K562 (cell line): ENCODE data around the gene LBP.

Source experiments
- BRD4 ChIP-seq: fragments of 200-600 bp; sonication (generic); IDR thresholded peaks from 2 replicates; pipeline ENCODE4 v1.6.1; 2017; ENCODE audit warnings: inconsistent platforms
- CBX2 ChIP-seq: fragments of 200-600 bp; sonication (generic); IDR thresholded peaks from one replicate; pipeline ENCODE4 v1.6.1; 2012; ENCODE audit warnings: mild to moderate bottlenecking, low read length, inconsistent platforms; ENCODE audit not compliant: insufficient read depth, poor library complexity, severe bottlenecking
- CREB1 ChIP-seq, 2 experiments: sonication (generic) in 1 of 2; formaldehyde crosslinking in 1 of 2; IDR thresholded peaks; 2 replicates each; pipeline versions ENCODE4 v1.6.1 to v1.8.0; 2012 to 2022; ENCODE audit warnings: inconsistent platforms in 1 of 2, mild to moderate bottlenecking in 1 of 2, missing genetic modification reagents in 1 of 2, moderate library complexity in 1 of 2
- MTA3 ChIP-seq: fragments of 450-650 bp; formaldehyde crosslinking; IDR thresholded peaks from 2 replicates; pipeline ENCODE4 v1.6.1; 2017; ENCODE audit warnings: mild to moderate bottlenecking, borderline replicate concordance
- ZNF121 ChIP-seq: sonication (generic); formaldehyde crosslinking; conservative IDR thresholded peaks from 2 replicates; pipeline ENCODE4 v1.8.0; 2022; ENCODE audit warnings: missing genetic modification reagents
- TF ChIP-seq, protein P1 (sequence below), 3 experiments: IDR thresholded peaks in 2 of 3; conservative IDR thresholded peaks in 1 of 3; 2 replicates each; pipeline ENCODE4 v1.5.1; 2011 to 2012; ENCODE audit warnings: low read length in 3 of 3, mild to moderate bottlenecking in 3 of 3, control low read depth in 2 of 3, improper control_type of control experiment in 1 of 3, inconsistent platforms in 1 of 3, low read depth in 1 of 3, mixed read lengths in 1 of 3, moderate library complexity in 1 of 3; ENCODE audit not compliant: insufficient read depth in 2 of 3
- TF ChIP-seq, protein P2 (sequence below): sonication (generic); formaldehyde crosslinking; IDR thresholded peaks from 2 replicates; pipeline ENCODE4 v1.8.0; 2022; ENCODE audit warnings: mild to moderate bottlenecking, missing genetic modification reagents
- TF ChIP-seq, protein P3 (sequence below), 2 experiments: fragments of 450-650 bp in 1 of 2; sonication (generic) in 1 of 2; formaldehyde crosslinking; conservative IDR thresholded peaks; 2 replicates each; pipeline versions ENCODE4 v1.4.0 to v1.8.1; 2020 to 2022; ENCODE audit warnings: mild to moderate bottlenecking in 1 of 2, missing genetic modification reagents in 1 of 2

DNA sequence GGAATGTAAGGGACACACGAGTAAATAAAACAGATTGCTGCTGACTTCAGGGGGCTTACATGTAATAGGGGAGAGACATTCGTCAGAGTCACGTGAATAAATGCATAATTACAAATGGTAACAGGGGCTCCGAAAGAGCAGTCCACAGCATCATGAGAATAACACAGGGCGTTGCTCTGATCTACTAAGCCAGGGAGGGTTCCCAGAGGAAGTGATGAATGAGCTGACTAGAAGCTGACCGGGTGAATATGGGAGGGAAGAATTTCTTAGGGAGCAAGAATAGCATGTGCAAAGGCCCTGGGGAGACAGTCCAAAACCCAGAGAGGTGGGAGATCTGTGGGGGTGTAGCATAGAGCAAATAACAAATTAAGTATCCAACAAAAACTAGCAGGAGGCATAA lies 39.9 kb upstream of the LBP start:
- TF ChIP-seq CREB1 (IDR thresholded peaks at IDR 0.05) (no peak), CREB1 (CRISPR knock-in tag; IDR thresholded peaks at IDR 0.05) (no peak), CBX2 (no peak), ZNF121 (no peak), MTA3 (no peak), BRD4 (no peak)
- TF ChIP-seq, protein P1, sequence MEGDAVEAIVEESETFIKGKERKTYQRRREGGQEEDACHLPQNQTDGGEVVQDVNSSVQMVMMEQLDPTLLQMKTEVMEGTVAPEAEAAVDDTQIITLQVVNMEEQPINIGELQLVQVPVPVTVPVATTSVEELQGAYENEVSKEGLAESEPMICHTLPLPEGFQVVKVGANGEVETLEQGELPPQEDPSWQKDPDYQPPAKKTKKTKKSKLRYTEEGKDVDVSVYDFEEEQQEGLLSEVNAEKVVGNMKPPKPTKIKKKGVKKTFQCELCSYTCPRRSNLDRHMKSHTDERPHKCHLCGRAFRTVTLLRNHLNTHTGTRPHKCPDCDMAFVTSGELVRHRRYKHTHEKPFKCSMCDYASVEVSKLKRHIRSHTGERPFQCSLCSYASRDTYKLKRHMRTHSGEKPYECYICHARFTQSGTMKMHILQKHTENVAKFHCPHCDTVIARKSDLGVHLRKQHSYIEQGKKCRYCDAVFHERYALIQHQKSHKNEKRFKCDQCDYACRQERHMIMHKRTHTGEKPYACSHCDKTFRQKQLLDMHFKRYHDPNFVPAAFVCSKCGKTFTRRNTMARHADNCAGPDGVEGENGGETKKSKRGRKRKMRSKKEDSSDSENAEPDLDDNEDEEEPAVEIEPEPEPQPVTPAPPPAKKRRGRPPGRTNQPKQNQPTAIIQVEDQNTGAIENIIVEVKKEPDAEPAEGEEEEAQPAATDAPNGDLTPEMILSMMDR (IDR thresholded peaks at IDR 0.05 in 2 of 3, conservative IDR thresholded peaks at IDR 0.05 in 1 of 3; ENCODE audit: insufficient read depth in 2 of 3, low read depth in 1 of 3, low read length in 3 of 3): no peak
- TF ChIP-seq, protein P2, sequence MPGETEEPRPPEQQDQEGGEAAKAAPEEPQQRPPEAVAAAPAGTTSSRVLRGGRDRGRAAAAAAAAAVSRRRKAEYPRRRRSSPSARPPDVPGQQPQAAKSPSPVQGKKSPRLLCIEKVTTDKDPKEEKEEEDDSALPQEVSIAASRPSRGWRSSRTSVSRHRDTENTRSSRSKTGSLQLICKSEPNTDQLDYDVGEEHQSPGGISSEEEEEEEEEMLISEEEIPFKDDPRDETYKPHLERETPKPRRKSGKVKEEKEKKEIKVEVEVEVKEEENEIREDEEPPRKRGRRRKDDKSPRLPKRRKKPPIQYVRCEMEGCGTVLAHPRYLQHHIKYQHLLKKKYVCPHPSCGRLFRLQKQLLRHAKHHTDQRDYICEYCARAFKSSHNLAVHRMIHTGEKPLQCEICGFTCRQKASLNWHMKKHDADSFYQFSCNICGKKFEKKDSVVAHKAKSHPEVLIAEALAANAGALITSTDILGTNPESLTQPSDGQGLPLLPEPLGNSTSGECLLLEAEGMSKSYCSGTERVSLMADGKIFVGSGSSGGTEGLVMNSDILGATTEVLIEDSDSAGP: no peak
- TF ChIP-seq, protein P3, sequence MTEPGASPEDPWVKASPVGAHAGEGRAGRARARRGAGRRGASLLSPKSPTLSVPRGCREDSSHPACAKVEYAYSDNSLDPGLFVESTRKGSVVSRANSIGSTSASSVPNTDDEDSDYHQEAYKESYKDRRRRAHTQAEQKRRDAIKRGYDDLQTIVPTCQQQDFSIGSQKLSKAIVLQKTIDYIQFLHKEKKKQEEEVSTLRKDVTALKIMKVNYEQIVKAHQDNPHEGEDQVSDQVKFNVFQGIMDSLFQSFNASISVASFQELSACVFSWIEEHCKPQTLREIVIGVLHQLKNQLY (CRISPR knock-in tag; conservative IDR thresholded peaks at IDR 0.05): no peak
